Activated CD8-positive, alpha-beta memory T cell treated with anti-CD3 and anti-CD28 coated beads for 36 hours (primary cell): ENCODE measurements around the gene NHERF1. TPM values are rescaled to one million over a fixed set of nuclear protein-coding genes. Genes with fewer than 3 reads are reported as not detected.

Source experiments
- CTCF ChIA-PET: fragments of 350-600 bp; sonication (Branson Sonifier 250); formaldehyde crosslinking; loops from one replicate; lab custom pipeline; 2021; ENCODE audit warnings: antibody characterized with exemption; lab: Charles Lee
- POLR2A ChIA-PET: fragments of 350-600 bp; sonication (Branson Sonifier 250); formaldehyde crosslinking; loops from one replicate; lab custom pipeline; 2021; ENCODE audit warnings: antibody characterized with exemption; lab: Charles Lee
- total RNA-seq, 2 experiments: library from RNA; stranded (reverse); gene quantifications; one replicate each; pipeline ENCODE4 v1.2.3, GENCODE V29; 2021

Gene NHERF1
- total RNA-seq, 2 experiments from 2014 or later = 135 to 143 TPM

DNA sequence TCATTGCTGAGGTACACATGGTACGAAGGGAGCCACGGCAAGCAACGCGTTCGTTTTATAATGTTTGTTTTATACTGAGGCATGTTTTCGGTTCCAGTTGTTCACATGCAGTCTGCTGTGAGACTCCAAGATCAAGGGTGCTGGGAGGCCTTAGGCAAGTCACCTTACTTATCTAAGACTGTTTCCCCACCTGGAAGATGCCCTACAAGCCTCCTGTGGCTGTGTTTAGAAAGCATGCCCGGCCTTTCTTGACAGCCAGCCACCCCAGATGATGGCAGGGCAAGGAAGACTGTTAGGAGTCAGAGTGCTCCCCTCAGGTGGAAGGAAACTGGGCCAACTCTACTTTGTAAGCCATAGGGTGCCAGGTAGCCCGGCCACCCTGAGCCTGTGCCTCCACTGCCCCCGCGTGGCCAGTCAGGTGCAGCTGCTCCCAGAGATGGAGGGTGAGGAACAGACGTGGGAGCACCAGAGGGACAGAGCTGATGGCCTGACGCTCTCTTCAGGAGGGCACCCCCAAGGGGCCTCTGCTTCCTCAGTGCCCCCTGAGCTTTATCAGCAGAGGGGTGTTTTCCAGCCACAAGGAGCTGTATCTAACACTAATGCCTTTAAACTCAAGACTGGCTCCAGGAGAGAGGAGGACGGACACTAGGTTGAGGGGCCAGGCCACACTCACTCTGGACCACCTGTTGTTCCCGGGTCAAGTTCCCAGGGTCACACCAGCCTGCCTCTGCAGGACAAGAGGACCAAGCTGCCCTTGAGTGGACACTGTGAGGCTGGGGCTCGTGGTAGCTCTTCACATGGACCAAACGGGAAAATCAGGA lies 22.3 kb downstream of the NHERF1 start:
- ChIA-PET CTCF (interaction anchor here (0.6 to 9.4 kb wide), 10 partner anchors 9 to 283 kb away, joined by 3 to 152 read pairs (median 5); no protein-coding TSS in a partner anchor), POLR2A (interaction anchor here (0.7 to 1.7 kb wide), 4 partner anchors 20 to 114 kb away, joined by 3 to 5 read pairs (median 4); no protein-coding TSS in a partner anchor)

DNA sequence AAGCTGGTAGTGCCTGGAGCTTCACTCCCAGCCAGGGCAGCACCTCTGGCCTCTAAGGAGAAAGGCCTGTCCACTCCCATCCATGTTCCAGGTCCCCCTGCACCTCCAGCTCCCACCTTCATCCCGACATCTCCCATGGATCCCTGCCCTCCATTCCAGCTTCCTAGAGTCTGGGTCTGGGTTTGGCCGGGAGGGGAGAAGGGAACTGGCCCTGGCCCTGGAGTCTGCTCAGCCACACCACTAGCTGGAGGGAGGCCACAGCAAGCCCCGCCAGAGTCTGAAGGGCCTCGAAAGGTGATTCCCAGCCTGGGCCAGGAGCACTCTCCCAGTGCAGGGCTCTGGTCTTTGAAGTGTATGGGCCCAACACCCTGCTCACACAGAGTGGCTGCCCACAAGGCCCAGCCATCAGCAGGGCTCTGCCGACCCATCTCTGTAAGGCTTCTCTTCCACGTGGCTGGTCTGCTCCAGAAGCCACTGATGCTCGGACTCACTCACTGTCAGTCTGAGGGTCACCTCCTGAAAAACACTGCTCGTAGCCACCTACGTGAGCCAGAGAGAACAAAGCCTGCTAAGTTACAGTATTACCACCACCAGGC lies 23.0 kb downstream of the NHERF1 start:
- CTCF ChIA-PET = interaction anchor here (0.7 to 9.4 kb wide), 9 partner anchors 8 to 165 kb away, joined by 3 to 152 read pairs (median 6); no protein-coding TSS in a partner anchor
- POLR2A ChIA-PET = interaction anchor here (1.1 to 1.7 kb wide), 3 partner anchors 21 to 25 kb away, joined by 4 to 5 read pairs (median 4); no protein-coding TSS in a partner anchor

DNA sequence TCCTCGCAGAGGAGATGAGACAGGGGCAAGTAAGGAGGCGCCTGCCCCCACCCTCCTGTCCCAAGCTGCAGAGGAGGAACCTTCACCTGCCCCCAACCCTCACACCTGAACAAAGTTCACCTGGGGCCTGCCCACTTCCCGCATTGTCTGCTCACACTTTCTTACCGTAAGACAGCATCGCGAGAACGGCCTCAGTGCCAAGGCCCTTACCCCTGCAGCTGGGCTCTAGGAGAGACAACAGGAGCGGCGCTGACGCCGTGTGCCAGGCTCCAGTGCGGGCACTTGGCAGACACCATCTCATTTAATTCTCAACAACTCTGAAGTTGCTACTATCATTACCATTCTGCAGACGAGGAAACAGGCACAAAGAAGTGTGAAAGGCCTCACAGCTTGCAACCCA lies 23.6 kb downstream of the NHERF1 start:
- ChIA-PET CTCF (interaction anchor here (1.5 to 9.4 kb wide), 3 partner anchors 16 to 26 kb away, joined by 9 to 152 read pairs (median 47); no protein-coding TSS in a partner anchor), POLR2A (interaction anchor here (1.7 kb wide), 1 partner anchor 26 kb away, joined by 4 read pairs; no protein-coding TSS in a partner anchor)

DNA sequence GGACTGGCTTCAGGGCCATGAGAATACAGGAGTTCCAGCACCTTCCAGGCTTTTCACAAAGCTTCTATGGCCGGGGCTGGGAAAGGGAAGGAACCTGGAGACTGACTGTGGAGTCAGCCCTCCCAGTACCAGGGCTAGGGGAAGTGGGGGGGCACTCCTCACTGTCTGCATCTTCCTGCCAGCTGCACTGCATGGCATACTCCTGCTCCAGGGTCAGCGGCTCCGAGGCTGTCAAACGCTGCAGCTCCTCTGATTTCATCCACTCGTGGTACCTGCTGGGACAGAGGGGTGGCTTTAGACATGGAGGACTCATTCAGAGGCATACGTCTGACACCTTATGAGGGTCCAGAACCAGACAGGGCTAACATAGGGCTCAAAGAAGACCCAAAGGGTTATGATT lies 25.0 kb downstream of the NHERF1 start:
- CTCF ChIA-PET = interaction anchor here (1.1 to 9.4 kb wide), 6 partner anchors 8 to 92 kb away, joined by 3 to 152 read pairs (median 16); partner anchors contain the start of gene RAB37
- POLR2A ChIA-PET = interaction anchor here (2.0 kb wide), 1 partner anchor 24 kb away, joined by 10 read pairs; no protein-coding TSS in a partner anchor

DNA sequence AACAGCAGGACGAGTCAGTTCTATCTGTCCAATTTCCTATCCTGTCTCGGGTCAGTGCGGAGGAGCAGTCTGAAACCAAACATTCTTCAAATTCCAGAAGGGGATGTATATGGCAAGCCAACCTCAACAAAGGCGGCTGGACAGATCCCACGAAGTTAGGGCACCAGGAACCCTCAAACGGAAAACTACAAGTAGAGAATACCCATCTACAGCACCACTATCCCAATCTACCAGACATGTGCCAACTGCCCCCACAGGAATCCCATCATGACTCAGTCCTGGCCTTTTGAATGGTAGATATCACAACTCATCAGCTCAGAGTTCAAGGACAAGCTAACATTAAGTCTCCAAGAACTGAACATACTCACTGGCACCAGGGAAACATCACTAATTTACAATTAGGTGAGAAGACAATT lies 25.5 kb downstream of the NHERF1 start:
- ChIA-PET CTCF (interaction anchor here (1.4 to 9.4 kb wide), 5 partner anchors 17 to 92 kb away, joined by 4 to 152 read pairs (median 25); partner anchors contain the start of gene RAB37), POLR2A (interaction anchor here (2.0 kb wide), 1 partner anchor 24 kb away, joined by 10 read pairs; no protein-coding TSS in a partner anchor)

DNA sequence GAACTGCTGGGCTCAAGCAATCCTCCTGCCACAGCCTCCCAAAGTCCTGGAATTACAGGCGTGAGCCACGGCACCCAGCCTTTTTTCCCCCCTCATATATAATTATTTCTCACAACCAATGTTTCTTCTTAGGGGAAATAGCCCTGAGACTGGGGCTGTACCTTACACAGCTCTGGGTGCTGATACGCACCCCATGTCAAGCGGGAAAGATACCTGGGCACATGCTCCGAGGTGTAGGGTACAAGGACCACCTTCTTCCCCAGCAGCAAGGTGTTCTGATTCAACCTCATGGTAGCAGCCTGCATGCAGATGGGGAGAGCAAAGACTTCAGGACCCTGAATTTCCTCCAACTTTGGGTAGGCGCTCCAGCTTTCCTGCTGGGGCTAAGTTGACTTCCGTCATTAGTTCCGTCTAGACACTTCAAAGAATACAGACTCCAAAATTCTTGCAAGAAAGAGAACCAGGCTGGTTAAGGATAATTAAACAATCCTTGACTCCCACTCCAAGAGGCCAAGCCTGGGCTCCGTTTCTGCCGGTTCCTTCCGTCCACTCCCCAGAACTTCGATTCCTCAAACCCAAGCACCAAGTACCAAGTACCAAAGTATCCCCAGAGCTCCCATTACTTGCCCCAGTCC lies 27.1 kb downstream of the NHERF1 start:
- ChIA-PET CTCF (interaction anchor here (1.4 to 9.4 kb wide), 8 partner anchors 15 to 186 kb away, joined by 3 to 152 read pairs (median 6); partner anchors contain the start of gene RAB37), POLR2A (interaction anchor here (1.5 to 2.1 kb wide), 3 partner anchors 24 to 97 kb away, joined by 5 to 14 read pairs (median 8); partner anchors contain the start of gene FDXR)

DNA sequence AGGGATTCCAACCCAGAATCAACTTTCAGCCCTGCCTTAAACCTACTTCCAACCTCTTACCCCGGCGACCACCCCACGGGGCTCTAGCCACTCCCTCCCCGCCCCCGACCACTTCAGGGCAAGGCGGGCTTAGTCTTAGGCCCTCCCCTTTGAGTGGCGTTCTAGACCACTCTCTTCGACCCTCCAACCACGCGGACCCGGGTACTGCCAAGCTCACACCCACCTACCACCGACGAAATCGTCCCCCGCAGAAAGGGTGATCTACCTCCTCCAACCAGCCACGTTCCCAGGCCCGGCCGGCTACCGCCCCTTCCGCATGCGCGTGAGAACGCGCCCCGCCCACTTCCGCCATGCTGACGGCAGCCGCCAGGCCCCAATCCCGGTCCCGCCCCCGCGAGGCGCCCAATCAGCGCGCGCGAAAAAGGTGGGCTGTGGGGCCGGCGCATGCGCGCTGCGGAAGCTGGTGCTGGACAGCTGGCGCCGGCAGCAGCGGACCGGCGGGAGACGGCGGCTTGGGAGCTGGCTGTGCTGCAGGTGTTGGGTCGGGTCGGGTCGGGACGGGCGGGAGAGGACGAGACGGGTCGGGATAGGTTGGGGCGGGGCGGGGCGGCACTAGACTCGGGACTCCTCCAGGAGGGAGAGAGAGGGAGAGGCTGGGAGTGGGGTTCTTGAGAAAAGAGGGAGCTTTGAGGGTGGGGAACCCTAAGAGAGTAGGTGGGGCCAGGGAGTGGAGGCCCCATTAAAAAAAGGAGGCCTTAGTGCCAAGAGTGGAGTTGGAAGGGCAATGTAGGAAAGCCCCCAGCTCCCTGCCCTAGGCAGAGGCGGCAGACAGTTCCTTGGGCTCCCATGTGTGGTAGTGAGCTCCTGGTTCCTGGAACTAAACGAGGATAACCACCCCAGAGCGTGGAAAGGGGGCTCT lies 27.9 kb downstream of the NHERF1 start, which contains the start of gene NAT9:
TSS of gene NAT9 (minus strand) at position 302 of the 919 bp plus-strand sequence. CDS start 647 bp downstream, outside the sequence.
- ChIA-PET POLR2A (interaction anchor here (1.1 to 2.1 kb wide), 4 partner anchors 22 to 97 kb away, joined by 3 to 14 read pairs (median 6); partner anchors contain the start of gene FDXR), CTCF (interaction anchor here (0.6 to 9.4 kb wide), 7 partner anchors 15 to 185 kb away, joined by 3 to 152 read pairs (median 7); no protein-coding TSS in a partner anchor)

DNA sequence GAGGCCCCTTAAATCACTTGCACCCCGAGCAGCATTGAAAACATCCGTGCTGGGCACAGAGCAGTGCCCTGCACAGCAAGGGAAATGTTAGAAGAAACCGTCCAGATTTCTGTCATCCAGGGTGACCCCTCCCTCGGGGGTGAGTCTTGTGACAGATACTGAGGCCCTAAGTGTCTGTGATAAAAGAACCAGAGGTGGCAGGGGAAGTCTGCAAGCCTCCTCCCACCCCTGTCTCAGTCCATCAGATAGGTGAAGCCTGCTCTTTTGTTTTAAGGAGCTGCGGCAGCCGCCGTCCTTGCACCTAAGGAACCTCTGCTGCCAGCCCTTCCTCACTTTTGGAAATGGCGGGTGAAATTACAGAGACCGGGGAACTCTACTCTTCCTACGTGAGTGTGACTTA lies 28.6 kb downstream of the NHERF1 start:
- POLR2A ChIA-PET = interaction anchor here (1.1 to 2.1 kb wide), 4 partner anchors 23 to 96 kb away, joined by 3 to 14 read pairs (median 6); partner anchors contain the start of gene FDXR
- CTCF ChIA-PET = interaction anchor here (1.4 to 9.4 kb wide), 5 partner anchors 14 to 185 kb away, joined by 4 to 152 read pairs (median 25); no protein-coding TSS in a partner anchor

DNA sequence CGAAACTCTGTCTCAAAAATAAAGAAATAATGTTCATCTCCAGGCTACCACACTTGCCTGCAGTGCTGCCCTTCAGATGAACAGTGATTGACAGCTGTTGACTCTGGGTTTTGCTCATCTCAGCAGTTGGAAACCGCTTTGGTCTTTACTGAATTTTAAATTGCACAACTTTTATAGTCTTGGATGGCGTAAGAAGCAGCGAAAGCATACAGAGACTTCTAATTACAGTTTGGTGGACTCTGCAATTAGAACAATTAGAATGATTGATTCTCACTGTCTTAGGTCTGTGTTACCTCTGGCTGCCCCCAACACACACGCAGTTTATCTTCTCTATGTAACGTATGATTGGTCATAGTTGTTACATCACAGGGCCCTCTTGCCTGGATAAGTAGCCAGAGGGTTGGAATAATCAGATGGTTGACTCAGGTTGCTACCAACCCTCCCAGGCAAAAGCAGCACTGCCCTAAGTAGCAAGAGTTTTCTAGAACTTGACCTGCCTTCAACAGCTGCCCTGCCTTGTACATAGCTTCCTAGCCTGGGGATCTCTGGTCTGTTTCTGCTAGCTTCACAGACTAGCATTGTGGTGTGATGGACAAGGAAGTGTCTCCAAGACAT lies 29.6 kb downstream of the NHERF1 start:
- POLR2A ChIA-PET = no interaction called here
- CTCF ChIA-PET = interaction anchor here (0.7 to 9.4 kb wide), 5 partner anchors 13 to 587 kb away, joined by 5 to 152 read pairs (median 23); no protein-coding TSS in a partner anchor

DNA sequence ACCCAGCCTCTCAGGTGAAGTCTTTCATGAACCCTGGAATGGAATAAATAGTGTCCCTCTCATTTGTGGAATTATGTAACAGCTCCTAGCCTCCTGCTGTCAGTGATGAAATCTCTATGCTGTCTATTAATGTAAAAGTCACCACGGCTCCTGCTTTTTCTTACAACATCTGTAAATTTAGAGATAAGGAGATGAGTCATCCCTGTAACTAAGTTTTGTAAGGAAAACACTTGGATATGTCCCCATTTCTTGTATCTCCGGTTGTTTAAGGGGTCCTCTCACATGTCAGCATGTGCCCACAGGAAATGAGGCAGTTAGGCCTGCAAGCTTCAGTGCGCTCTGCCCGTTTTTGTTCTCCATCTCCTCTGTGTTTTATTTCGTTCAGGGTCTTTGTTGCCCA lies 30.5 kb downstream of the NHERF1 start:
- POLR2A ChIA-PET = interaction anchor here (1.2 kb wide), 1 partner anchor 29 kb away, joined by 3 read pairs; no protein-coding TSS in a partner anchor
- CTCF ChIA-PET = interaction anchor here (0.8 to 3.0 kb wide), 7 partner anchors 8 to 94 kb away, joined by 3 to 23 read pairs (median 7); partner anchors contain the start of gene FDXR

DNA sequence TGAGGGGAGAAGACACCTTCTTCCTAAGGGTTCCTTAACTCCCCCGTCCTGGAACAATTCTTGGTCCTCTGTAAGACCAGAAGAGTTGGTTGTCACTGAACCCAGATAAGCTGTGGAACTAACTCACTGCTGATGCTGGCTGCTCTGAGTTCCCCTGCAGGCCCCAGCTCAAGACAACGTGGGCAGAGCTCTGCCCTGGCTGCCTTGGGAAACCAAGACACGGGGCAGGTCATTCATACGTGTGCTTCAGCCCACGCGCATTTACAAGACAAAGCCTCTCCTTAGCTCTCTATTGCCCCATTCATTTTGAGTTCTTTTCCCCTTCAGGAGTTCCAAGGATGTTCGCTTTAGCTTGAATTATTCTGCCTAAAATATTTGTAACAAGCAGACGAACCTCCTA lies 31.1 kb downstream of the NHERF1 start:
- ChIA-PET CTCF (interaction anchor here (0.7 to 3.0 kb wide), 9 partner anchors 9 to 122 kb away, joined by 3 to 23 read pairs (median 5); partner anchors contain the start of gene RAB37), POLR2A (interaction anchor here (0.7 to 1.2 kb wide), 3 partner anchors 30 to 37 kb away, joined by 3 to 5 read pairs (median 4); no protein-coding TSS in a partner anchor)

DNA sequence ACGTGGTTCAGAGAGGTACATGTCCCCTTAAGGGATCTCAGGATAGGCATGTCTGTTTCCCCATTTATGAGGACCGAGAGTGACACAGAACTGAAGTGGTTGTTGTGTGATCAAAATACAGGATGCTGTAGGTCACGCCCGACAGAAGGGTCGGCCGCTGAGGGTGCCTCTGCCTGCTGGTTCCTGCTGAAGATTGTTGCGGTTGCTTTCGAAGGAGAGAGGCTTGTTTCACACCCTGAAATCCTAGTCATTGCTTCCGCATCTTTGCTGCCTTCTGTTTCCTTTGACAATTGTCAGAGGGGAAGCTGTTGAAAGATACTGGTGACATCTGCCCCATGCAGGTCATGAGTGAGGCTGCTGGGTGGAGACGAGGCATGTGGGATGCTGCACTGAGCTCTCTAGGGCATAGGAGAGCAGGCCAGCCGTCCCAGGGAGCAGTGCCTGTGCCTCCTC lies 31.5 kb downstream of the NHERF1 start:
- ChIA-PET POLR2A (interaction anchor here (0.7 to 1.2 kb wide), 3 partner anchors 33 to 38 kb away, joined by 3 to 5 read pairs (median 4); no protein-coding TSS in a partner anchor), CTCF (interaction anchor here (0.7 to 3.0 kb wide), 9 partner anchors 9 to 123 kb away, joined by 3 to 23 read pairs (median 5); partner anchors contain the start of gene RAB37)

DNA sequence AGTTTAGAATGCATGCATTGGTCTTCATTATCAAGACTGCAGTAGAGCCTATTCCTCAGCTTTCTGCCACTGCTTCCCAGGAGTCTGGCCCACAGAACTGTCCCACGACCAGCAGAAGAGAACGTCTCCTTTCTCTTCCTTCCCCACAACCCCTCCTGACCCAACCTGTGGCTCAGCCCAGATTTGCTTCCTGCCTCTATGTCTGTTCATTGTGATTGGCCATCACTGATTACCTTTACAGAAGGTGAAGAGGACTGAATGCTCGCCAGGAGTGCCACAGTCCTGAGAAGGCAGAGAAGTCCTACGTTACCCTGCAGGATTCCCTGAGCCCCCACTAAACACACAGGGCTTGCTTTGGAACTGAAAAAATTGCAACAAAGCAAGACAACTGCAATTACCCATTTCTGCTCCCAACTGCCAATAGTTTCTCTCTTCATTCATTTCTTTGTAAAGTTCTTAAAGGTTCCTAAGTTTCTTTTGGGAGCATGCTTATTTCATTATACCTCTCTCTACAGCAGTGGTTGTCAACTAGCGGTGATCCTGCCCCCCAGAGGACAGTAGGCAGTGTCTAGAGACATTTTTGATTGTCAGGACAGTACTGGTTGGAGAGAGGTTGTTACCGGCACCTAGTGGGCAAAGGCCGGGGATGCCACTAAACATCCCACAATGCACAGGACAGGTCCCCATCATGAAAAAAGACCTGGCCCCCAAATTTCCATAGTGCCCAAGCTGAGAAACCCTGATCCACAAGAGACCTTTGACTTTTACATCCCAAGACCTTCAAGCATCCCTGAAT lies 32.2 kb downstream of the NHERF1 start:
- ChIA-PET CTCF (interaction anchor here (0.7 to 3.0 kb wide), 13 partner anchors 8 to 444 kb away, joined by 3 to 23 read pairs (median 4); partner anchors contain the start of genes GRIN2C and RAB37), POLR2A (interaction anchor here (1.0 to 1.2 kb wide), 2 partner anchors 34 to 38 kb away, joined by 3 to 5 read pairs; no protein-coding TSS in a partner anchor)

DNA sequence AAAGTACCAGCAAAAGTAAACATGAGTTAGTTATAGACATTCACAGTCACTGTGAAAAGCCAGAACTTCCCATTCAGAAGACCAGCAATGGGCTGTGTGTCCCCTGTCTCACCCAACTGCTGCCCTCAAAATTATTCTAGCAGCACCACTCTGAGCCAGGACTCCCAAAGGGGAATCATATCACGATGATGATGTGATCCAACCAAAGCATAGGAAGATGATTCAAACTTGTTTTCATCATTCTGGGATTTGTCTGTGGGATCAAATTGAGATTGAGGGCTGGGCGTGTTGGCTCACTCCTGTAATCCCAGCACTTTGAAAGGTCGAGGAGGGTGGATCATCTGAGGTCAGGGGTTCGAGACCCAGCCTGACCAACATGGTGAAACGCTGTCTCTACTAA lies 34.1 kb downstream of the NHERF1 start:
- CTCF ChIA-PET = interaction anchor here (0.8 to 2.8 kb wide), 4 partner anchors 9 to 40 kb away, joined by 3 to 10 read pairs (median 4); no protein-coding TSS in a partner anchor

More for the DNA sequence above, 34.1 kb downstream of the NHERF1 start:
- POLR2A ChIA-PET = no interaction called here
